SK-N-MC (cell line): ENCODE data around the gene DFFB.
A peak's percentile ranks its signal among the peaks of the same experiment; 100 is the strongest.

Source experiments
- EZH2 ChIP-seq: fragments of 200-600 bp; sonication (generic); IDR thresholded peaks from one replicate; pipeline ENCODE4 v1.6.1; 2017; ENCODE audit warnings: antibody characterized with exemption
- FOXP2 ChIP-seq: optimal IDR thresholded peaks from 2 replicates; pipeline ENCODE3; 2011; ENCODE audit warnings: mild to moderate bottlenecking, moderate library complexity; ENCODE audit not compliant: insufficient read depth; ENCODE audit errors: extremely low read length, control extremely low read depth
- POLR2AphosphoS5 ChIP-seq: IDR thresholded peaks from 2 replicates; pipeline ENCODE4 v1.6.1; 2012; ENCODE audit warnings: mild to moderate bottlenecking, low read depth, low read length, borderline replicate concordance

DNA sequence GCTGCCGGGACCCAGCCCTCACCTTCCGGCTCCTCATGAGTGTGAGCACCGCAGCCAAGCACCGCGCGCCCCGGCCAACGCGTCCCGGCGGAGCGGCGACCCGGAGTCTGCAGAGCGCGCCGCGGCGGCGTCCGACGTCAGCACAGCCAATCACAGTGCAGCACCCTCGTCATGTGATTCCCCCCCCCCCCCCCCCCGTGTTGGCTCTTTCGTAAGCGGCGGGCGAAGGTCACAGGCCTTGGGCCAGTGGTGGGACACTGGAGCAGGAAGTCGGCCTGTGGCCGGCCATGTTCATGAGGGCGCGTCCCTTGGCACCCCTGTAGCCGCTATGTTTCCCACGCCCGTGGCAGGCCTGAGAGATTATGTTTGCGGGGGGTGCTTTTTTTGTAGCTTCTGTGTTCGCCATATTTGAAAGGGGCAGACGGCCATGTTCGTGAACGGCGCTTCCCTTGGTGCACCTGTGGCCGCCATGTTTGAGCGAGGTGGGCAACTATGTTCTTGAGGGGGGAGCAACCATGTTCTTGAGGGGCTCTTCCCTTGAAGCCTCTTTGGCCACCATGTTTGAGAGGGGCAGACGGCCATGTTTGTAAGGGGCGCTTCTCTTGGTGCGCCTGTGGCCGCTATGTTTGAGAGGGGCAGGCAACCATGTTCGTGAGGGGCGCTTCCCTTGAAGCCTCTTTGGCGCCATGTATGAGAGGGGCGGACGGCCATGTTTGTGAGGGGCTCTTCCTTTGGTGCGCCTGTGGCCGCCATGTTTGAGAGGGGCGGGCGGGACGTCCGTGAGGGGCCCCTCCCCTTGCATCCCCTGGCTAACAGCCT, 43.1 kb downstream of the DFFB start, which contains the start of gene C1orf174:
- TF ChIP-seq FOXP2 (no peak), EZH2 (no peak), POLR2AphosphoS5 (peak; percentile 89)
